ENCODE results near the gene RENBP. TPM values are rescaled to one million over a fixed set of nuclear protein-coding genes. Genes with fewer than 3 reads are reported as not detected.

The RENBP gene
- total and polyA plus RNA-seq, 4 donors, result 1.0 to 7.9 (median 7.0) TPM

DNA sequence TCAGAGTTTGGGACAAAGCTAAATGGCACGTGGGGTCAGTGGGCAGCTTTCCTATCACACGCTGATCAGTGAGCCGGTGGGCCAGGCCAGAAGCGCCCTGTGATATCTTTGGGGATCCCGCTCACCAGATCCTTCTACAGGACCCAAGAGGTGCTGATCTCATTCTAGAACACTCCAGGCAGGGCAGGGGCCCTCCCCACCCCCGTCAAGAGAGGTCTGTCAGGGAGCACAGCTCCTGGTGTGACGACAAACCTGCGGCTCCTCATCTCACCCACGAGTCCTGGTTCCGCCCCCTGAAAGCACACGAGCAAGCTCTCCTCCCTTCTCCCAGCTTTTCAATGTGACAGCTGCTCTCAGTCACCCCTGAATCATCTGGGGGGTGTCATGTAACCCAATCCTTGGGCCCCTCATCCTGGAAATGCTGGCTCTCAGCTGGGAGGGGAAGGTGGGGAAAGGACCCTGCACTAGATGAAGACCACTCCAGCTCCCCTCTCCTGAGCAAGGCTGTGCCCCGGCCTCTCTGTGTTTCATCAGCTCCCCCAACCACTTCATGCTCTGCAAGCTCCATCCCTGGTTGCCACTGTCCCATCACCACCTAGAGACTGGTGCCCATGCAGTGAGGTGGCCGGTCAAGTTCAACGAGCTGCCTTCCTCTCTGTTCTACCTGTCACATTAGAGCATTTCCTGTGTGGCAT, 22.5 kb upstream of the RENBP start:
- TF ChIP-seq, protein P1, sequence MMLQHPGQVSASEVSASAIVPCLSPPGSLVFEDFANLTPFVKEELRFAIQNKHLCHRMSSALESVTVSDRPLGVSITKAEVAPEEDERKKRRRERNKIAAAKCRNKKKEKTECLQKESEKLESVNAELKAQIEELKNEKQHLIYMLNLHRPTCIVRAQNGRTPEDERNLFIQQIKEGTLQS (IDR thresholded peaks at IDR 0.05), result no peak
- no peak for TF ChIP-seq NR2F2 (IDR thresholded peaks at IDR 0.05)
- TF ChIP-seq, protein P2, sequence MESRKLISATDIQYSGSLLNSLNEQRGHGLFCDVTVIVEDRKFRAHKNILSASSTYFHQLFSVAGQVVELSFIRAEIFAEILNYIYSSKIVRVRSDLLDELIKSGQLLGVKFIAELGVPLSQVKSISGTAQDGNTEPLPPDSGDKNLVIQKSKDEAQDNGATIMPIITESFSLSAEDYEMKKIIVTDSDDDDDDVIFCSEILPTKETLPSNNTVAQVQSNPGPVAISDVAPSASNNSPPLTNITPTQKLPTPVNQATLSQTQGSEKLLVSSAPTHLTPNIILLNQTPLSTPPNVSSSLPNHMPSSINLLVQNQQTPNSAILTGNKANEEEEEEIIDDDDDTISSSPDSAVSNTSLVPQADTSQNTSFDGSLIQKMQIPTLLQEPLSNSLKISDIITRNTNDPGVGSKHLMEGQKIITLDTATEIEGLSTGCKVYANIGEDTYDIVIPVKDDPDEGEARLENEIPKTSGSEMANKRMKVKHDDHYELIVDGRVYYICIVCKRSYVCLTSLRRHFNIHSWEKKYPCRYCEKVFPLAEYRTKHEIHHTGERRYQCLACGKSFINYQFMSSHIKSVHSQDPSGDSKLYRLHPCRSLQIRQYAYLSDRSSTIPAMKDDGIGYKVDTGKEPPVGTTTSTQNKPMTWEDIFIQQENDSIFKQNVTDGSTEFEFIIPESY (IDR thresholded peaks at IDR 0.05), result no peak
- no peak for TF ChIP-seq SP1 (IDR thresholded peaks at IDR 0.05)
- TF ChIP-seq, protein P3, sequence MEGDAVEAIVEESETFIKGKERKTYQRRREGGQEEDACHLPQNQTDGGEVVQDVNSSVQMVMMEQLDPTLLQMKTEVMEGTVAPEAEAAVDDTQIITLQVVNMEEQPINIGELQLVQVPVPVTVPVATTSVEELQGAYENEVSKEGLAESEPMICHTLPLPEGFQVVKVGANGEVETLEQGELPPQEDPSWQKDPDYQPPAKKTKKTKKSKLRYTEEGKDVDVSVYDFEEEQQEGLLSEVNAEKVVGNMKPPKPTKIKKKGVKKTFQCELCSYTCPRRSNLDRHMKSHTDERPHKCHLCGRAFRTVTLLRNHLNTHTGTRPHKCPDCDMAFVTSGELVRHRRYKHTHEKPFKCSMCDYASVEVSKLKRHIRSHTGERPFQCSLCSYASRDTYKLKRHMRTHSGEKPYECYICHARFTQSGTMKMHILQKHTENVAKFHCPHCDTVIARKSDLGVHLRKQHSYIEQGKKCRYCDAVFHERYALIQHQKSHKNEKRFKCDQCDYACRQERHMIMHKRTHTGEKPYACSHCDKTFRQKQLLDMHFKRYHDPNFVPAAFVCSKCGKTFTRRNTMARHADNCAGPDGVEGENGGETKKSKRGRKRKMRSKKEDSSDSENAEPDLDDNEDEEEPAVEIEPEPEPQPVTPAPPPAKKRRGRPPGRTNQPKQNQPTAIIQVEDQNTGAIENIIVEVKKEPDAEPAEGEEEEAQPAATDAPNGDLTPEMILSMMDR (IDR thresholded peaks at IDR 0.05; ENCODE audit: low read depth, low read length, missing input control), result no peak
- no peak for TF ChIP-seq RXRA (IDR thresholded peaks at IDR 0.05)
- TF ChIP-seq HNF4A (conservative IDR thresholded peaks at IDR 0.05), result no peak
- TF ChIP-seq MAX (IDR thresholded peaks at IDR 0.05), result no peak
- peak overlapping the region; percentile 39 to 55 for H3K27ac ChIP-seq (ENCODE audit: low read depth in 1 of 2, low read length in 2 of 2)
- H3K9ac ChIP-seq (ENCODE audit: low read depth in 1 of 2, low read length in 2 of 2), result no peak overlapping the region
- H3K9me3 ChIP-seq (ENCODE audit: control insufficient read depth in 4 of 4, low read length in 3 of 4), result no peaks in the 10 kb centered on the region
- peaks cover 3 to 24% (median 9%) of the 10 kb centered on the region in 4 donors for H3K36me3 ChIP-seq (ENCODE audit: control insufficient read depth in 4 of 4, insufficient read depth in 3 of 4, low read depth in 1 of 4, low read length in 3 of 4)
- 65% methylated on average over 14 of the region's 14 CpGs for WGBS
- H3K4me1 ChIP-seq (ENCODE audit: control insufficient read depth in 4 of 4, insufficient read depth in 4 of 4, low read length in 3 of 4), result peaks cover 10 to 52% (median 41%) of the 10 kb centered on the region in 4 donors
- DNase-seq (ENCODE audit: low spot score), result no peak
- H3K27me3 ChIP-seq (ENCODE audit: control insufficient read depth in 4 of 4, insufficient read depth in 4 of 4, low read length in 3 of 4), result no peaks in the 10 kb centered on the region
- no peak overlapping the region for H3K4me3 ChIP-seq (ENCODE audit: low read depth in 1 of 3, low read length in 3 of 3)

DNA sequence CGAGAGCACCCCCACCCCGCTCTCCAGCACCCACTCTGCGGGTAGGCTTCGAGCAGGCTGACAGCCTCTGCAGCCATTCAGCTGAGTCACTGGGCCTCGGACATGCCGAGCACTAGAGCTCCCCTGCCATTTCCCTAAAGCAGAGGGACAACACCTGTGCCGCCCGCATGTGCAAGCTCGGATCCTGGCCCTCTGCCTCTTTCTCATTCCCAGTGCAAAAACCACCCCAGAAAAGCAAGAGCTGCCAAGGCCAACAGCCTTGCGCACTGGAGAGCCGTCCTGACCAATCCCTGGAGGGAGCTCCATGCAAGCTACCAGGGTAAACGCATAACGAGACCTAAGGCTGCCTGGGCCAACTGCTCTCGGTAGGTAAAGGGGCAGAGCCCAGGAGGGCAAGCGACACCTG, 21.8 kb upstream of the RENBP start:
- WGBS, result 46% methylated on average over 15 of the region's 15 CpGs

More for the DNA sequence above, 21.8 kb upstream of the RENBP start:
- H3K27me3 ChIP-seq (ENCODE audit: control insufficient read depth in 4 of 4, insufficient read depth in 4 of 4, low read length in 3 of 4), result no peaks in the 10 kb centered on the region
- H3K9me3 ChIP-seq (ENCODE audit: control insufficient read depth in 4 of 4, low read length in 3 of 4), result no peaks in the 10 kb centered on the region
- H3K9ac ChIP-seq (ENCODE audit: low read depth in 1 of 2, low read length in 2 of 2), result no peak overlapping the region
- H3K27ac ChIP-seq (ENCODE audit: low read depth in 1 of 2, low read length in 2 of 2), result peak overlapping the region in 1 of 2 donors; percentile 39
- peak in 1 of 2 donors; percentile 6 for TF ChIP-seq HNF4A (conservative IDR thresholded peaks at IDR 0.05)
- peak; percentile 39 for TF ChIP-seq SP1 (IDR thresholded peaks at IDR 0.05)
- peak; percentile 57 to 69 for TF ChIP-seq RXRA (IDR thresholded peaks at IDR 0.05)
- no peak for TF ChIP-seq JUND (IDR thresholded peaks at IDR 0.05)
- TF ChIP-seq YY1 (IDR thresholded peaks at IDR 0.05), result no peak
- no peak for TF ChIP-seq EGR1 (IDR thresholded peaks at IDR 0.05; ENCODE audit: low read depth in 2 of 2)
- no peak for TF ChIP-seq REST (IDR thresholded peaks at IDR 0.05)
- H3K36me3 ChIP-seq (ENCODE audit: control insufficient read depth in 4 of 4, insufficient read depth in 3 of 4, low read depth in 1 of 4, low read length in 3 of 4), result peaks cover 3 to 31% (median 11%) of the 10 kb centered on the region in 4 donors
- DNase-seq (ENCODE audit: low spot score), result no peak
- H3K4me1 ChIP-seq (ENCODE audit: control insufficient read depth in 4 of 4, insufficient read depth in 4 of 4, low read length in 3 of 4), result peaks cover 10 to 52% (median 41%) of the 10 kb centered on the region in 4 donors
- H3K4me3 ChIP-seq (ENCODE audit: low read depth in 1 of 3, low read length in 3 of 3), result no peak overlapping the region

All from liver (tissue), 9 donors.